GM19239 (cell line): ENCODE measurements around the gene MARK4.

Source experiments
- DNase-seq: peaks from one replicate; pipeline ENCODE4 v3.0.0; 2011; ENCODE audit warnings: low spot score; ENCODE audit not compliant: insufficient read length
- FAIRE-seq: peaks from 2 replicates; lab custom pipeline; 2011; peaks lifted over from hg19 to GRCh38; lab: Jason Lieb, UNC

MARK4 gene

GRCh38 chr19:45238556-45238955 is 12.5 kb upstream of the MARK4 start:
- FAIRE-seq = no peak
- DNase-seq = no peak

GRCh38 chr19:45243144-45243732 is 7.8 kb upstream of the MARK4 start:
- no peak for FAIRE-seq
- DNase-seq = no peak

- FAIRE-seq (no peak), DNase-seq (no peak)
These were observed 6.8 kb upstream of the MARK4 start for GRCh38 chr19:45244133-45244794.

- FAIRE-seq = no peak
- DNase-seq = no peak
These were observed 5.7 kb upstream of the MARK4 start, which contains the start of gene EXOC3L2 for GRCh38 chr19:45245334-45245787. TSS of gene EXOC3L2 (minus strand) at chr19:45245407. CDS start at chr19:45239045, 6,362 bp downstream.

GRCh38 chr19:45245826-45246225 is 5.2 kb upstream of the MARK4 start:
- DNase-seq (no peak), FAIRE-seq (no peak)

GRCh38 chr19:45247136-45247535 is 3.9 kb upstream of the MARK4 start:
- FAIRE-seq = no peak
- DNase-seq = no peak

- no peak for FAIRE-seq
These were observed 1.6 kb upstream of the MARK4 start for GRCh38 chr19:45249261-45250033.

GRCh38 chr19:45250216-45250831 is 747 bp upstream of the MARK4 start:
- no peak for DNase-seq
- FAIRE-seq = no peak

More at GRCh38 chr19:45249261-45250033, 1.6 kb upstream of the MARK4 start:
- no peak for DNase-seq

- peak; percentile 60 for DNase-seq
- FAIRE-seq = no peak
These were observed 632 bp downstream of the MARK4 start for GRCh38 chr19:45251452-45252354.

- DNase-seq (no peak), FAIRE-seq (no peak)
These were observed 2.4 kb downstream of the MARK4 start for GRCh38 chr19:45253396-45254027.

GRCh38 chr19:45254044-45254531 is 3.0 kb downstream of the MARK4 start:
- no peak for DNase-seq
- no peak for FAIRE-seq

GRCh38 chr19:45255611-45256157 is 4.6 kb downstream of the MARK4 start:
- FAIRE-seq (no peak), DNase-seq (no peak)

- FAIRE-seq = no peak
These were observed 5.8 kb downstream of the MARK4 start for GRCh38 chr19:45256836-45257235.

GRCh38 chr19:45258862-45259261 is 7.8 kb downstream of the MARK4 start:
- DNase-seq (no peak), FAIRE-seq (no peak)

More at GRCh38 chr19:45256836-45257235, 5.8 kb downstream of the MARK4 start:
- no peak for DNase-seq

- FAIRE-seq (no peak), DNase-seq (no peak)
These were observed 11.5 kb downstream of the MARK4 start for GRCh38 chr19:45262570-45262969.

GRCh38 chr19:45263013-45263412 is 11.9 kb downstream of the MARK4 start:
- DNase-seq (no peak), FAIRE-seq (no peak)

- DNase-seq (no peak), FAIRE-seq (no peak)
These were observed 13.8 kb downstream of the MARK4 start for GRCh38 chr19:45264781-45265317.

GRCh38 chr19:45265375-45265774 is 14.3 kb downstream of the MARK4 start:
- DNase-seq (no peak), FAIRE-seq (no peak)
